Left ventricle myocardium inferior (tissue), 1 donor: Measurements from ENCODE around the gene RARB. TPM values are rescaled to one million over a fixed set of nuclear protein-coding genes. Genes with fewer than 3 reads are reported as not detected.

Source experiments
- DNase-seq: peaks from one replicate; pipeline ENCODE4 v3.0.0-alpha.2; 2020
- H3K27ac ChIP-seq: fragments of 200-600 bp; replicated peaks from 2 replicates; pipeline ENCODE4 v1.8.0; 2021
- H3K27me3 ChIP-seq: fragments of 200-600 bp; 2 replicates; pipeline ENCODE4 v1.8.0; 2021; ENCODE audit warnings: low read depth
- H3K36me3 ChIP-seq: fragments of 200-600 bp; 2 replicates; pipeline ENCODE4 v1.8.0; 2021
- H3K4me1 ChIP-seq: fragments of 200-600 bp; 2 replicates; pipeline ENCODE4 v1.8.0; 2021
- H3K4me3 ChIP-seq: fragments of 200-600 bp; 2 replicates; pipeline ENCODE4 v1.8.0; 2021; ENCODE audit warnings: mild to moderate bottlenecking, moderate library complexity
- H3K9me3 ChIP-seq: fragments of 200-600 bp; replicated peaks from 2 replicates; pipeline ENCODE4 v1.8.0; 2021
- intact Hi-C: fragments of 100-400 bp; cut with micrococcal nuclease; formaldehyde crosslinking; loops from one replicate; pipeline ENCODE4 v1.11.0; 2022
- total RNA-seq: library from RNA; stranded (reverse); fragmentation: NEBNext Ultra II Directional; extraction: Animal tissue kit (Norgen Biotek cat#: 25700); gene quantifications from one replicate; pipeline ENCODE4 v1.2.1, GENCODE V29; 2021
- TF ChIP-seq, protein P1 (sequence below): fragments of 200-600 bp; IDR thresholded peaks from 2 replicates; pipeline ENCODE4 v1.8.0; 2021; ENCODE audit warnings: antibody characterized with exemption, mild to moderate bottlenecking, borderline replicate concordance
- donor health status: DM: no; HTN: yes; CAD: no; lungs with severe emphysema.

The RARB gene
- total RNA-seq, 1 donor from 2014 or later: 15.6 TPM

DNA sequence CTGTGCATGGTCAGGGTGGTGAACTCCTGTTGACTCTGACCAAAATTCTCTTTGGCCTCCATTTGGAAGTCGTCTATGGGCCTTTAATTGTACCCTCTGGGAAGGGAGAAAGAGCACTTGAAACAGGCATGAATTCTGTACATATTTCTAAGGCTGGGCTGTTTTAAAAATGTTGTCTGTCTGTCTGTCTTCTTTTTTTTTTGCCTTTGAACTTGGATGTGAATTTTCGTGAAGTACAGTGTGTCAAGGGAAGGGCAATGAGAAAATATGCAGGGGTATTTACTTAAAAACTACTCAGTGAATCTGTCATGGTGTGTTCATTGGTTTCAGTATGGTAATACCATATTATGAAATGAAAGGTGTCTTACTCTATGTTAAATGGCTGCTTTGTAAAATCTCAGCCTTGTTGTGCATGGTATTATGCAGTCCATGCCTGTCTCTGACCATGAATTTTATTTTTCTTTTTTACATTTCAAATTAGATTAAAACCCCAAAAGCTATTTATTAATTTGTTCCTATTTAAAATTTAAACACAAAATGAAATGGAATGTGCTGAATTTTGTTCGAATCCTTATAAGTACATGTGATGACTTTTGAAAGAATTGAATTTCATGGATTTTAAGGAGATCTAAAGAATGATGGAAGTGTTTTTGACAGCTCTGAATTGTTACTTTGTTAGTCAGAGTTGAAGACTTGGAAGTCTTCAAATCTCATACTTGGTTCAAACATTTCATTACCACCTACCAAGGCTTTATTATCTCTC is 51.1 kb downstream of the RARB start:
- peaks cover 98% of the 10 kb centered on the region for H3K4me1 ChIP-seq
- H3K4me3 ChIP-seq: no peak overlapping the region
- no peaks in the 10 kb centered on the region for H3K9me3 ChIP-seq
- H3K27me3 ChIP-seq: no peaks in the 10 kb centered on the region
- H3K27ac ChIP-seq: peak overlapping the region; percentile 68
- no peaks in the 10 kb centered on the region for H3K36me3 ChIP-seq
- no peak for DNase-seq
- intact Hi-C loops: no loop called here
- TF ChIP-seq, protein P1, sequence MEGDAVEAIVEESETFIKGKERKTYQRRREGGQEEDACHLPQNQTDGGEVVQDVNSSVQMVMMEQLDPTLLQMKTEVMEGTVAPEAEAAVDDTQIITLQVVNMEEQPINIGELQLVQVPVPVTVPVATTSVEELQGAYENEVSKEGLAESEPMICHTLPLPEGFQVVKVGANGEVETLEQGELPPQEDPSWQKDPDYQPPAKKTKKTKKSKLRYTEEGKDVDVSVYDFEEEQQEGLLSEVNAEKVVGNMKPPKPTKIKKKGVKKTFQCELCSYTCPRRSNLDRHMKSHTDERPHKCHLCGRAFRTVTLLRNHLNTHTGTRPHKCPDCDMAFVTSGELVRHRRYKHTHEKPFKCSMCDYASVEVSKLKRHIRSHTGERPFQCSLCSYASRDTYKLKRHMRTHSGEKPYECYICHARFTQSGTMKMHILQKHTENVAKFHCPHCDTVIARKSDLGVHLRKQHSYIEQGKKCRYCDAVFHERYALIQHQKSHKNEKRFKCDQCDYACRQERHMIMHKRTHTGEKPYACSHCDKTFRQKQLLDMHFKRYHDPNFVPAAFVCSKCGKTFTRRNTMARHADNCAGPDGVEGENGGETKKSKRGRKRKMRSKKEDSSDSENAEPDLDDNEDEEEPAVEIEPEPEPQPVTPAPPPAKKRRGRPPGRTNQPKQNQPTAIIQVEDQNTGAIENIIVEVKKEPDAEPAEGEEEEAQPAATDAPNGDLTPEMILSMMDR: no peak

DNA sequence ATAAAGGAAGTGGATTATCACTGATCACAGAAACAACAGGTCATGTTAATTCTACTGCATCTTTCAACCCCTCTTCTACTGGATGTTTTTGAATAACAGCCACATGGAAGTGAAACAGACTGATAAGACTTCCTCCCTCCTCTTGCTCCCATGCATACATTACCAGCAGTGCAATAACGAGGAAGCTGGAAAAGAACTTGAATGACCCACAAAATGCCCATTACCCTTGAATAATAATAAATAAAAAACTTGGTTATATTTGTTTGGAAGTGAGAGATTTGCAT is 51.6 kb downstream of the RARB start:
- Histone ChIP-seq H3K36me3 (no peaks in the 10 kb centered on the region), H3K4me1 (peaks cover 98% of the 10 kb centered on the region), H3K27me3 (no peaks in the 10 kb centered on the region), H3K4me3 (no peak overlapping the region), H3K27ac (peak overlapping the region; percentile 68), H3K9me3 (no peaks in the 10 kb centered on the region)
- TF ChIP-seq, protein P1: no peak
- no peak for DNase-seq
- intact Hi-C loops: no loop called here

DNA sequence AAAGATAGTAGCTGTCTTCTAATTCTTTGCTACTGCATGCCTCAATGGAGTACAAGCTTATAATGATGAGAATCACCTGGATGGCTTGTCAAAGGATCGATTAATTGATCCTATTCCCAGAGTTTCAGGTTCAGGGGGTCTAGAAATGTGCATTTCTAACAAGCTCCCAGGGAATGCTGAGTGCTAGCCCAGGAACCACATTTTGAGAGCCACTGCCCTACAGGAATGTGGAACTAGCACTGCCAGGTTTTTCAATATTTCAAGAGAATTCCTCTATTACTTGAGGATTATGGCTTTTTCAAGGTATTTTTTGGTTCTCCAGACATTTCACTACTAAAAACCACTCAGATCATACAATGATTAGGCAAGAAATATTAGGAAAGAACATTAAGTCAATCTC is 52.7 kb downstream of the RARB start:
- Histone ChIP-seq H3K27me3 (no peaks in the 10 kb centered on the region), H3K4me1 (peaks cover 100% of the 10 kb centered on the region), H3K9me3 (no peaks in the 10 kb centered on the region), H3K4me3 (no peak overlapping the region), H3K27ac (peak overlapping the region; percentile 68), H3K36me3 (no peaks in the 10 kb centered on the region)
- TF ChIP-seq, protein P1: no peak
- intact Hi-C loops: no loop called here
- no peak for DNase-seq

DNA sequence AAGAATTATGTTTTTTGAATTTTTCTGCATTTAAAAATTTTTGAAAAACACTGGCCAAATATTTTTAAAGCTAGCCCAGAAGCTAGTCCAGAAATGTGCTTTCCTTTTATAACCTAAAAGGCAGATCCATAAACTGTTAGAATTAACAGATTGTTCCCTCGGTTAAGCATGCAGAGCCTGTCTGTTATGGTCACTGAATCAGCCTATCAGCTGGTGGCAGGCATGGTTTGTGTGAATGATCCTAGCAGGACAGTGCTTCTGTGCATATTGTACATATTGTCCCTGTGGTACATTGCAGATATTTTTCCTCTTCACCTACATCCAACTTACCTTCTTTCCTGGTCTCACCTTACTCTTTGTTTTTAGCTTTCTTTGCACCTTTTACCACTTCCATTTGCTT is 53.3 kb downstream of the RARB start:
- Histone ChIP-seq H3K27me3 (no peaks in the 10 kb centered on the region), H3K4me1 (peaks cover 100% of the 10 kb centered on the region), H3K9me3 (no peaks in the 10 kb centered on the region), H3K36me3 (no peaks in the 10 kb centered on the region), H3K27ac (peak overlapping the region; percentile 68), H3K4me3 (no peak overlapping the region)
- intact Hi-C loops: no loop called here
- TF ChIP-seq, protein P1: no peak
- DNase-seq: no peak

DNA sequence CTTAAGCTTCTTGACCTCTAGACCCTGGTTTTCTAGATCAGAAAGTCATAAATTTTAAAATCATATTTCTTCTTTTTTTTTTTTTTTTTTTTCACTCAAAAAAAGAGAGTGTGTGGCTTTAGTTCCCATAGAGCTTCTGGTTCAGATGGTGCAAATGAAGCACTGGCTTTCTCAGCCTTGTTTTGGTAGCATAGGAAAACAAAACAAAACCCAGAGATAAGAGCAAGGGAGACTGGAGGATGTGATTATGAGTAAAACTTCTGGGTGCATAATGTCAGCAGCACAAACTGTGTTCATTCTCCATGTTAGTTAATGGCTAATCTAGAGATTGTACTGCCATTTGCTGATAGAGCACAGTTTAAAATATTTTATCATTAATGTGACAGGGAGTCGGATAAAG is 55.4 kb downstream of the RARB start:
- intact Hi-C loops: no loop called here
- Histone ChIP-seq H3K4me1 (peaks cover 100% of the 10 kb centered on the region), H3K4me3 (no peak overlapping the region), H3K36me3 (no peaks in the 10 kb centered on the region), H3K9me3 (no peaks in the 10 kb centered on the region), H3K27me3 (no peaks in the 10 kb centered on the region), H3K27ac (peak overlapping the region; percentile 68)
- TF ChIP-seq, protein P1: no peak
- DNase-seq: no peak

DNA sequence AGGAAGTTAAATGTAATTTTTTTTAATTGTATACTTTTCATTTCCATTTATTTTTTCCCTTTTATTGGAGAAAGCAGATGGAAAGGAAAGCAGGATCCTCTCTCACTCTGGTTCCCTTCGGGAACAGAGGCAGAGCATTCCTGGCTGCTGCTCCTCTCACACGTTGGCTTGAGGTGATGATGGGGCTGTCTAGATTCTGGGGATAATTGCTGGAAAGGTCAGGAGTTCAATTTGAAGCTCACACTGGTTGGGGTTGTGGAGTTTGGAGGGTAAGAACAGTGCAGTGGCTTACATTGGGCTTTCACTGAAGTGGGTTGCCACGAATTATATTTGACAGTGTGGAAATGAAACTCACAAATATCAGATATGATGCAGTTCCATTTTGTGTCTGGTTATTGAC is 57.6 kb downstream of the RARB start:
- no peaks in the 10 kb centered on the region for H3K36me3 ChIP-seq
- no peaks in the 10 kb centered on the region for H3K9me3 ChIP-seq
- intact Hi-C loops: no loop called here
- TF ChIP-seq, protein P1: no peak
- peak overlapping the region; percentile 68 for H3K27ac ChIP-seq
- H3K27me3 ChIP-seq: no peaks in the 10 kb centered on the region
- H3K4me3 ChIP-seq: no peak overlapping the region
- peaks cover 93% of the 10 kb centered on the region for H3K4me1 ChIP-seq
- no peak for DNase-seq
